GM04504 (cell line): ENCODE results near the gene C11orf97.
A peak's percentile ranks its signal among the peaks of the same experiment; 100 is the strongest.
"Not testable (repeated sequence)": the region's sequence is repeated elsewhere in the genome, so short reads cannot be mapped to it uniquely, and the experiment has no call there.

Experiments used
- DNase-seq: peaks from one replicate; pipeline ENCODE4 v3.0.0-alpha.2; 2012; ENCODE audit warnings: low read depth

Gene C11orf97

GRCh38 chr11:94511932-94512781 lies at the start of gene C11orf97:
C11orf97 (plus strand) TSS chr11:94512461; CDS start chr11:94512529, 68 bp downstream.
- no peak for DNase-seq

GRCh38 chr11:94469416-94469815 lies 42.8 kb upstream of the C11orf97 start:
- no peak for DNase-seq

GRCh38 chr11:94472916-94473799 lies 39.1 kb upstream of the C11orf97 start:
- DNase-seq: no peak

- no peak for DNase-seq
These were observed 34.6 kb upstream of the C11orf97 start for GRCh38 chr11:94477624-94478023.

GRCh38 chr11:94481342-94481741 lies 30.9 kb upstream of the C11orf97 start:
- no peak for DNase-seq

GRCh38 chr11:94486068-94486467 lies 26.2 kb upstream of the C11orf97 start:
- DNase-seq: no peak

GRCh38 chr11:94493281-94494125 lies 18.8 kb upstream of the C11orf97 start, which contains the start of the genes ANKRD49 and MRE11:
ANKRD49 (plus strand) TSS chr11:94493984; CDS start chr11:94496694, 2,710 bp downstream.
MRE11 (minus strand) TSS chr11:94493844; CDS start chr11:94492801, 1,043 bp downstream.
- peak; percentile 96 for DNase-seq

GRCh38 chr11:94494126-94494680 lies 18.1 kb upstream of the C11orf97 start:
- DNase-seq: no peak

GRCh38 chr11:94500181-94500580 lies 12.1 kb upstream of the C11orf97 start:
- no peak for DNase-seq

GRCh38 chr11:94501522-94501921 lies 10.7 kb upstream of the C11orf97 start:
- no peak for DNase-seq

- DNase-seq: no peak
These were observed 7.5 kb upstream of the C11orf97 start for GRCh38 chr11:94504689-94505293.

GRCh38 chr11:94506513-94506912 lies 5.7 kb upstream of the C11orf97 start:
- not testable (repeated sequence) for DNase-seq

GRCh38 chr11:94507485-94507884 lies 4.8 kb upstream of the C11orf97 start:
- DNase-seq: no peak

- DNase-seq: no peak
These were observed 830 bp downstream of the C11orf97 start for GRCh38 chr11:94513091-94513490.

- no peak for DNase-seq
These were observed 3.1 kb downstream of the C11orf97 start for GRCh38 chr11:94515398-94515797.

GRCh38 chr11:94516725-94517124 lies 4.5 kb downstream of the C11orf97 start:
- no peak for DNase-seq

GRCh38 chr11:94518300-94518699 lies 6.0 kb downstream of the C11orf97 start:
- DNase-seq: no peak

GRCh38 chr11:94519478-94520084 lies 7.3 kb downstream of the C11orf97 start:
- DNase-seq: no peak

GRCh38 chr11:94521684-94522083 lies 9.4 kb downstream of the C11orf97 start:
- no peak for DNase-seq

- no peak for DNase-seq
These were observed 12.1 kb downstream of the C11orf97 start for GRCh38 chr11:94524341-94524740.
